Activated T-helper 1 cell treated with anti-CD3 and anti-CD28 coated beads, Interleukin-12 subunit alpha, Interleukin-12 subunit beta, Interleukin-2, Interleukin-4 antibody, amounts not matched to agents 30 ng/mL and 10 ng/mL and 1 ng/mL, durations not matched to agents 14 hours and 24 hours and 36 hours (primary cell): Measurements from ENCODE around the gene FAM118B. TPM values are rescaled to one million over a fixed set of nuclear protein-coding genes. Genes with fewer than 3 reads are reported as not detected.
"Not testable (repeated sequence)": the region's sequence is repeated elsewhere in the genome, so short reads cannot be mapped to it uniquely, and the experiment has no call there.

Experiments used
- DNase-seq: peaks from one replicate; pipeline ENCODE4 v3.0.0; 2021; ENCODE audit warnings: low spot score
- H3K27ac Mint-ChIP-seq: one replicate; pipeline ENCODE4 v1.8.0; 2021; ENCODE audit warnings: mild to moderate bottlenecking, mixed read lengths
- H3K27me3 Mint-ChIP-seq: one replicate; pipeline ENCODE4 v1.8.0; 2022; ENCODE audit warnings: mild to moderate bottlenecking, moderate library complexity, mixed read lengths; ENCODE audit not compliant: insufficient read depth
- H3K36me3 Mint-ChIP-seq: one replicate; pipeline ENCODE4 v1.8.0; 2021; ENCODE audit warnings: low read depth, mixed read lengths
- H3K4me1 Mint-ChIP-seq: one replicate; pipeline ENCODE4 v1.8.0; 2021; ENCODE audit warnings: low read depth, mixed read lengths
- H3K4me3 Mint-ChIP-seq: one replicate; pipeline ENCODE4 v1.8.0; 2021; ENCODE audit warnings: mild to moderate bottlenecking, moderate library complexity, mixed read lengths
- H3K9me3 Mint-ChIP-seq: one replicate; pipeline ENCODE4 v1.8.0; 2021; ENCODE audit warnings: mixed read lengths
- intact Hi-C: fragments of 100-400 bp; cut with micrococcal nuclease; formaldehyde crosslinking; loops from one replicate; pipeline ENCODE4 v1.15.1; 2024
- total RNA-seq: library from RNA; stranded (reverse); gene quantifications from 2 replicates; pipeline ENCODE4 v1.2.3, GENCODE V29; 2022

Gene FAM118B
- total RNA-seq, 1 donor from 2014 or later, result 13.2 TPM

DNA sequence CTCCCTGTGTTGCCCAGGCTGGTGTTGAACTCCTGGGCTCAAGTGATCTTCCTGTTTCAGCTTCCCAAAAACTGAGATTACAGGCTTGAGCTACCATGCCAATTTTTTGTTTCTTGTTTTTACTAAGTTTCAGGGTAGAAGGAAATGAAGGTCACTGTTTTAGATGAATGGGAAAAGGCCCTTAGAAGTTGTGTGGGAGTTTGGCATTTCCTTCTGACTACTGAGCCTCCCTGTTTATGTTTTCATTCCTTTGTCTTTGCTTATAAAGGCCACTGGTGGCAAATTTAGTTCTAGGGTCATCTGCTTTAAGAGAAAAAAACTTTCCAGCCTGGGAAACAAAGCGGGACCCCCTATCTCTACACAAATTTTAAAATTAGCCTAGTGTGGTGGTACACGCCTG is 35.1 kb downstream of the FAM118B start:
- H3K36me3 Mint-ChIP-seq, result peaks cover 8% of the 10 kb centered on the region
- H3K4me1 Mint-ChIP-seq, result no peaks in the 10 kb centered on the region
- no peaks in the 10 kb centered on the region for H3K9me3 Mint-ChIP-seq
- no peaks in the 10 kb centered on the region for H3K27me3 Mint-ChIP-seq
- no peak overlapping the region for H3K4me3 Mint-ChIP-seq
- intact Hi-C loops, result no loop called here
- no peak overlapping the region for H3K27ac Mint-ChIP-seq
- DNase-seq, result no peak

- DNase-seq, result no peak
- H3K9me3 Mint-ChIP-seq, result no peaks in the 10 kb centered on the region
- intact Hi-C loops, result no loop called here
- H3K27me3 Mint-ChIP-seq, result no peaks in the 10 kb centered on the region
- no peak overlapping the region for H3K4me3 Mint-ChIP-seq
- H3K4me1 Mint-ChIP-seq, result no peaks in the 10 kb centered on the region
- H3K36me3 Mint-ChIP-seq, result peaks cover 17% of the 10 kb centered on the region
- no peak overlapping the region for H3K27ac Mint-ChIP-seq
Observed at GRCh38 chr11:126253265-126253664, 41.7 kb downstream of the FAM118B start.

DNA sequence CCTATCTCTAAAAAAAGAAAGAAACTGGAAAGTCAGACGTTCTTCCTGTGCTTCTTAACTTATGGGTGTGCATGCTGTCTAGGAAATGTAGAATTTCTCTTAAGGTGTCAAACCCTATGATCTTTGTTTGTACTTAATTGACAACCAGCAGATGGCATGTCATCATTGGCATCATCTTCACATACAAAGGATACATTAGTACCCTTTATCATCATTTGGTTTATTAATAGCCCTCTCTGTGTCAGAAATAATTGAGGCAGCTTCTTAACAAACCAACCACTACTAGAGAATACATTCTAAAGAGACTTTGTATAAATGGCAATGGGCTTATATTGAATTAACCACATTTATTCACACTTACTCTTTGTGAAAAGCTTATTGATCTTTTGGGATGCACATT is 43.2 kb downstream of the FAM118B start:
- H3K27ac Mint-ChIP-seq, result no peak overlapping the region
- H3K27me3 Mint-ChIP-seq, result no peaks in the 10 kb centered on the region
- H3K4me3 Mint-ChIP-seq, result no peak overlapping the region
- no peak for DNase-seq
- no peaks in the 10 kb centered on the region for H3K9me3 Mint-ChIP-seq
- peaks cover 16% of the 10 kb centered on the region for H3K36me3 Mint-ChIP-seq
- intact Hi-C loops, result no loop called here
- H3K4me1 Mint-ChIP-seq, result no peaks in the 10 kb centered on the region

DNA sequence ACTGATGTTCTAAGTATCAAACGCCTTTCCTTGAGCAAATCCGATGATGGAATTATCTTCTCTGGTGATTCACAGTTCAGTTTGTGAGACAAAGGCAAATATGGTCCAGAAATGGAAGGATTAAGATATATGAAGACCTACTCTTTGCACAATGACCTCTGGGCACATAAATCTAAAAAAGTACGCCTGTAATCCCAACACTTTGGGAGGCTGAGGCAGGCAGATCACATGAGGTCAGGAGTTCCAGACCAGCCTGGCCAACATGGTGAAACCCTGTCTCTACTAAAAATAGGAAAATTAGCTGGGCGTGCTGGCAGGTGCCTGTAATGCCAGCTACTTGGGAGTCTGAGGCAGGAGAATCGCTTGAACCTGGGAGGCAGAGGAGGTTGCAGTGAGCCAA is 43.9 kb downstream of the FAM118B start:
- H3K27me3 Mint-ChIP-seq, intact Hi-C loops, H3K27ac Mint-ChIP-seq, H3K9me3 Mint-ChIP-seq, H3K4me1 Mint-ChIP-seq, DNase-seq, H3K4me3 Mint-ChIP-seq: not testable (repeated sequence)
- peaks cover 20% of the 10 kb centered on the region for H3K36me3 Mint-ChIP-seq

GRCh38 chr11:126256216-126256615 is 44.6 kb downstream of the FAM118B start:
- H3K27me3 Mint-ChIP-seq, result no peaks in the 10 kb centered on the region
- peaks cover 24% of the 10 kb centered on the region for H3K36me3 Mint-ChIP-seq
- H3K4me3 Mint-ChIP-seq, result no peak overlapping the region
- DNase-seq, result no peak
- H3K4me1 Mint-ChIP-seq, result no peaks in the 10 kb centered on the region
- no peaks in the 10 kb centered on the region for H3K9me3 Mint-ChIP-seq
- intact Hi-C loops, result no loop called here
- no peak overlapping the region for H3K27ac Mint-ChIP-seq

DNA sequence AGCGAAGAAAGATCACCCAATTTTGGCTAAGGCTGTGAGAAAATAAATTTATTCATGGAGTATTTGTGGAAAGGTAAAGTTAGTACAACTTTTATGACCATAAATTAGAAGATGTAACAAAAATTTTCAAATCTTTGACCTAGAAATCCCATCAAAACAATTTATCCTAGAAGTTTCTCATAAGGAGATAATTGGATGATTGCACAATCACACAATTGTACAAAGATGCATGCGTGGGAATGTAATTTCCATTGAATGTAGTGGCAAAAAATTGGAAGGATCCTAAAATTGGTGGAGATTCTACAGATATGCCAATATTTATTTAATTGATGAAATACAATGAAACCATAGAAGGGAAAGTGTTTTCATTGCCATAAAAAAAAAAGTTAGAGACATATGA is 45.6 kb downstream of the FAM118B start:
- Mint-ChIP-seq H3K36me3 (peaks cover 29% of the 10 kb centered on the region), H3K27me3 (no peaks in the 10 kb centered on the region), H3K4me3 (no peak overlapping the region), H3K4me1 (no peaks in the 10 kb centered on the region), H3K27ac (no peak overlapping the region), H3K9me3 (no peaks in the 10 kb centered on the region)
- intact Hi-C loops, result no loop called here
- no peak for DNase-seq

- H3K27ac Mint-ChIP-seq, result no peak overlapping the region
- intact Hi-C loops, result no loop called here
- H3K36me3 Mint-ChIP-seq, result peaks cover 31% of the 10 kb centered on the region
- no peaks in the 10 kb centered on the region for H3K9me3 Mint-ChIP-seq
- no peak overlapping the region for H3K4me3 Mint-ChIP-seq
- no peak for DNase-seq
- H3K4me1 Mint-ChIP-seq, result no peaks in the 10 kb centered on the region
- H3K27me3 Mint-ChIP-seq, result no peaks in the 10 kb centered on the region
Observed at GRCh38 chr11:126257764-126258163, 46.2 kb downstream of the FAM118B start.

- H3K27ac Mint-ChIP-seq, result no peak overlapping the region
- H3K27me3 Mint-ChIP-seq, result no peaks in the 10 kb centered on the region
- H3K9me3 Mint-ChIP-seq, result no peaks in the 10 kb centered on the region
- no peak overlapping the region for H3K4me3 Mint-ChIP-seq
- intact Hi-C loops, result no loop called here
- H3K36me3 Mint-ChIP-seq, result peaks cover 56% of the 10 kb centered on the region
- H3K4me1 Mint-ChIP-seq, result peaks cover 16% of the 10 kb centered on the region
- no peak for DNase-seq
Observed at GRCh38 chr11:126262216-126262615, 50.6 kb downstream of the FAM118B start.

GRCh38 chr11:126263489-126263888 is 51.9 kb downstream of the FAM118B start:
- DNase-seq, result no peak
- no peaks in the 10 kb centered on the region for H3K9me3 Mint-ChIP-seq
- no peak overlapping the region for H3K27ac Mint-ChIP-seq
- H3K27me3 Mint-ChIP-seq, result no peaks in the 10 kb centered on the region
- intact Hi-C loops, result no loop called here
- H3K4me1 Mint-ChIP-seq, result peaks cover 25% of the 10 kb centered on the region
- H3K36me3 Mint-ChIP-seq, result peaks cover 60% of the 10 kb centered on the region
- no peak overlapping the region for H3K4me3 Mint-ChIP-seq

- H3K27ac Mint-ChIP-seq, result no peak overlapping the region
- DNase-seq, result no peak
- intact Hi-C loops, result no loop called here
- no peaks in the 10 kb centered on the region for H3K9me3 Mint-ChIP-seq
- H3K4me3 Mint-ChIP-seq, result peak overlapping the region; percentile 99
- peaks cover 56% of the 10 kb centered on the region for H3K36me3 Mint-ChIP-seq
- no peaks in the 10 kb centered on the region for H3K27me3 Mint-ChIP-seq
- H3K4me1 Mint-ChIP-seq, result peaks cover 38% of the 10 kb centered on the region
Observed at GRCh38 chr11:126265811-126266210, 54.2 kb downstream of the FAM118B start.

DNA sequence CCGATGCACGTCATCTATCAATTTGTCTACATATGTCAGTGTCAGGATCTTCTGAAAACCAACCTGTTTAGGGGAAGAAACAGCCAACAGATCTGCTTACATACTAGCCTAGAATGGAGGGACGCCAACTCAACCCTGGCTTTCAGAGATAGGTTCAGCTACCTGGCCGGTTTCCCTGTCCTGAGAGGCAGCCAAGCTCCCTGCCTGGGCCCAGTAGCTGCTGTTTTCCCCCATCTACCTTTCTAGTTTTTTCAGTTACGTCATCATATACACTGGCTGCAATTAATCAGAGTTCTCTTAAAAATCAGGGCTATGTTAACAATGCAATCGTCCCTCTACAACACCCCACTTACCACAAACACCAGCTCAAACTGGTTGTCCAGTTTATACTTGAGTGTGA is 56.1 kb downstream of the FAM118B start:
- H3K4me3 Mint-ChIP-seq, result peak overlapping the region; percentile 99
- H3K36me3 Mint-ChIP-seq, result peaks cover 54% of the 10 kb centered on the region
- peak overlapping the region; percentile 96 for H3K27ac Mint-ChIP-seq
- DNase-seq, result no peak
- intact Hi-C loops, result loop anchor here (1.0 to 2.0 kb wide), 4 partner anchors 89 to 641 kb away; partner anchors contain the start of gene HYLS1
- no peaks in the 10 kb centered on the region for H3K9me3 Mint-ChIP-seq
- no peaks in the 10 kb centered on the region for H3K27me3 Mint-ChIP-seq
- peaks cover 45% of the 10 kb centered on the region for H3K4me1 Mint-ChIP-seq

DNA sequence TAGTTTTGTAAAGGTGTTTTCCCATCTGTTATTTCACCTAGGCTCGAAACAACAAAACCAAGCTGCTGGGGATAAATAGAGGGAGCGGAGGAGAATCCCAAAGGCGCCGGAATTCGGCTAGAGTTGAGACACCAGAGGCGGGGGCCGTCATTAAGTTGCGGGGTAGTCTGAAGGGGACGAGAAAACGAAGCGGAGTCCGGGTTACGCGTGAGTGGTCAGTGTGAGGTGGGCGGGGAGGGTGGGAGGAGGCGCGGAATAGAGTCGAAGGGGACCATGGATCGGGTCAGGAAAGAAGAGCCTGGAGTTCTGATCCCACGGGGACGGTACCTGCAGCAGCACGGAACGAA is 56.8 kb downstream of the FAM118B start:
- no peaks in the 10 kb centered on the region for H3K27me3 Mint-ChIP-seq
- H3K4me3 Mint-ChIP-seq, result peak overlapping the region; percentile 99
- peak overlapping the region; percentile 96 for H3K27ac Mint-ChIP-seq
- DNase-seq, result no peak
- intact Hi-C loops, result loop anchor here (1.0 to 2.0 kb wide), 4 partner anchors 88 to 642 kb away; partner anchors contain the start of gene HYLS1
- peaks cover 45% of the 10 kb centered on the region for H3K4me1 Mint-ChIP-seq
- H3K9me3 Mint-ChIP-seq, result no peaks in the 10 kb centered on the region
- H3K36me3 Mint-ChIP-seq, result peaks cover 55% of the 10 kb centered on the region

GRCh38 chr11:126268708-126269579 is 57.4 kb downstream of the FAM118B start, which contains the start of the genes FOXRED1 and SRPRA:
FOXRED1 (plus strand) TSS chr11:126269154; CDS start chr11:126269207, 53 bp downstream.
SRPRA (minus strand) TSS chr11:126268895; CDS start chr11:126268804, 91 bp downstream.
- Mint-ChIP-seq H3K4me1 (peaks cover 45% of the 10 kb centered on the region), H3K36me3 (peaks cover 49% of the 10 kb centered on the region), H3K4me3 (peak within 1 kb of the TSS; percentile 99), H3K27ac (peak within 1 kb of the TSS; percentile 96), H3K27me3 (no peaks in the 10 kb centered on the region), H3K9me3 (no peaks in the 10 kb centered on the region)
- peak; percentile 100 for DNase-seq
- intact Hi-C loops, result loop anchor here (1.0 to 2.0 kb wide), 10 partner anchors 14 to 677 kb away; partner anchors contain the start of genes DCPS, FAM118B, HYLS1 and PUS3
